ENCODE measurements around the gene RIIAD1. TPM values are rescaled to one million over a fixed set of nuclear protein-coding genes. Genes with fewer than 3 reads are reported as not detected.

RIIAD1 gene
- total and polyA plus RNA-seq, 12 donors, result 0.44 to 31.3 (median 5.3) TPM; not detected in 4

GRCh38 chr1:151737026-151737425 lies 15.7 kb downstream of the RIIAD1 start:
- intact Hi-C loops (cut with DNase I), result loop anchor here (5.0 to 10.0 kb wide), 3 partner anchors 145 to 272 kb away; no protein-coding TSS in a partner anchor
- Histone ChIP-seq H3K36me3 (replicated peaks in 1 of 2) (no peaks in the 10 kb centered on the region), H3K4me3 (no peak overlapping the region), H3K27ac (no peak overlapping the region), H3K27me3 (no peaks in the 10 kb centered on the region), H3K4me1 (replicated peaks in 1 of 2) (no peaks in the 10 kb centered on the region), H3K9me3 (replicated peaks in 1 of 3) (no peaks in the 10 kb centered on the region)
- no peak for DNase-seq
- WGBS, 4 donors, result 80 to 83% (median 82%) methylated on average over 2 of the region's 2 CpGs
- TF ChIP-seq CTCF (IDR thresholded peaks at IDR 0.05) (no peak), POLR2A (IDR thresholded peaks at IDR 0.05) (no peak)

DNA sequence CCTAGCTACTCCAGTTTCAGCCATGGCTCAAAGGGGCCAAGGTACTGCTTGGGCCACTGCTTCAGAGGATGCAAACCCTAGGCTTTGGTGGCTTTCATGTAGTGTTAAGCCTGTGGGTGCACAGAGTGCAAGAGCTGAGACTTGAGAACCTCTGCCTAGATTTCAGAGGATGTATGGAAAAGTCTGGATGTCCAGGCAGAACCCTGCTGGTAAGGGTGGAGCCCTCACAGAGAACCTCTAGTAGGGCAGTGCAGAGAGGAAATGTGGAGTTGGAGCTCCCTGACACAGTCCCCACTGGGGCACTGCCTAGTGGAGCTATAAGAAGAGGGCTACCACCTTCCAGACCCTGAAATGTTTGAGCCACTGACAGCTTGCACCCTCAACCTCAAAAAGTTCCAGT lies 16.2 kb downstream of the RIIAD1 start:
- Histone ChIP-seq H3K27ac (no peak overlapping the region), H3K27me3 (no peaks in the 10 kb centered on the region), H3K4me1 (replicated peaks in 1 of 2) (no peaks in the 10 kb centered on the region), H3K4me3 (no peak overlapping the region), H3K9me3 (replicated peaks in 1 of 3) (no peaks in the 10 kb centered on the region), H3K36me3 (replicated peaks in 1 of 2) (no peaks in the 10 kb centered on the region)
- DNase-seq, result peak in 1 of 7 donors; percentile 21
- TF ChIP-seq CTCF (IDR thresholded peaks at IDR 0.05), result no peak
- TF ChIP-seq POLR2A (IDR thresholded peaks at IDR 0.05), result no peak
- intact Hi-C loops (cut with DNase I), result loop anchor here (5.0 to 10.0 kb wide), 3 partner anchors 145 to 273 kb away; no protein-coding TSS in a partner anchor

- H3K36me3 ChIP-seq (replicated peaks in 1 of 2), result no peaks in the 10 kb centered on the region
- H3K27me3 ChIP-seq, result no peaks in the 10 kb centered on the region
- no peaks in the 10 kb centered on the region for H3K4me1 ChIP-seq (replicated peaks in 1 of 2)
- DNase-seq, result peak in 1 of 7 donors; percentile 40
- H3K27ac ChIP-seq, result no peak overlapping the region
- H3K4me3 ChIP-seq, result no peak overlapping the region
- intact Hi-C loops (cut with DNase I), result loop anchor here (5.0 to 10.0 kb wide), 3 partner anchors 147 to 275 kb away; no protein-coding TSS in a partner anchor
- H3K9me3 ChIP-seq (replicated peaks in 1 of 3), result no peaks in the 10 kb centered on the region
- 54 to 78% (median 71%) methylated on average over 3 of the region's 3 CpGs for WGBS, 4 donors
- TF ChIP-seq CTCF (IDR thresholded peaks at IDR 0.05) (no peak), POLR2A (IDR thresholded peaks at IDR 0.05) (no peak)
Observed at GRCh38 chr1:151739590-151740355, 18.5 kb downstream of the RIIAD1 start.

DNA sequence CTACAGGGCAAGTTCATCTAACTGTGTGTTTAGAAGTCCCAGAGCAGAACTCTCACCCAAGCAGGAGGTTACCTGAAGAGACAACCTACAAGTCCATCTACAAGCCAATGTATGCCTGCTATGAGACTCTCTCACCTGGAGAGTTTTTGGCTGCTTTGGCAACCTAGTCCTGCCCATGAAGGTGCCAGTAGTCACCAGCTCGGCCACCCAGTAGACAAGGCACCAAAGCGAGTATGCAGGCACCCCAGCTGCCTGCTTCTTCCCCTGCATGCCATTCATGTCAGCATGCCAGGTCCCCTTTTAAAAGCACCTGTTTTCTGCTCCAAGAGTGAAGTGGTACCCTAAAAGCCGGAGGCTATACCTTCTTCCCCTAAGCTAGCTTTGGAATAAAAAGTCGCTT lies 20.2 kb downstream of the RIIAD1 start:
- H3K27me3 ChIP-seq, result no peaks in the 10 kb centered on the region
- no peaks in the 10 kb centered on the region for H3K36me3 ChIP-seq (replicated peaks in 1 of 2)
- no peak for TF ChIP-seq CTCF (IDR thresholded peaks at IDR 0.05)
- TF ChIP-seq POLR2A (IDR thresholded peaks at IDR 0.05), result no peak
- DNase-seq, result peak in 1 of 7 donors; percentile 25
- intact Hi-C loops (cut with DNase I), result no loop called here
- no peak overlapping the region for H3K4me3 ChIP-seq
- no peaks in the 10 kb centered on the region for H3K9me3 ChIP-seq (replicated peaks in 1 of 3)
- WGBS, 4 donors, result 71 to 83% (median 77%) methylated on average over 4 of the region's 4 CpGs
- H3K27ac ChIP-seq, result no peak overlapping the region
- no peaks in the 10 kb centered on the region for H3K4me1 ChIP-seq (replicated peaks in 1 of 2)

All from adrenal gland (tissue), 12 donors.